WERI-Rb-1 (cell line): ENCODE data around the gene MDN1.
"Not testable (repeated sequence)": the region's sequence is repeated elsewhere in the genome, so short reads cannot be mapped to it uniquely, and the experiment has no call there.

Experiments used
- DNase-seq: peaks from one replicate; pipeline ENCODE4 v3.0.0-alpha.2; 2020
- H3K27ac ChIP-seq: fragments of 250-450 bp; sonication (Bioruptor Pico); 2 replicates; pipeline ENCODE4 v1.5.1; 2020; ENCODE audit warnings: mild to moderate bottlenecking, moderate library complexity
- H3K27me3 ChIP-seq: fragments of 250-450 bp; sonication (Bioruptor Pico); 2 replicates; pipeline ENCODE4 v1.5.1; 2021; ENCODE audit warnings: mild to moderate bottlenecking, low read depth, moderate library complexity; ENCODE audit not compliant: insufficient read depth, severe bottlenecking
- H3K36me3 ChIP-seq: fragments of 250-450 bp; sonication (Bioruptor Pico); 2 replicates; pipeline ENCODE4 v1.5.1; 2020; ENCODE audit warnings: mild to moderate bottlenecking, moderate library complexity
- H3K4me3 ChIP-seq: 2 replicates; pipeline ENCODE4 v1.5.1; 2011; ENCODE audit warnings: low read depth, mild to moderate bottlenecking, control low read depth, low read length
- H3K9me3 ChIP-seq: fragments of 250-450 bp; sonication (Bioruptor Pico); 2 replicates; pipeline ENCODE4 v1.5.1; 2021; ENCODE audit warnings: mild to moderate bottlenecking, moderate library complexity; ENCODE audit not compliant: severe bottlenecking
- TF ChIP-seq, protein P1 (sequence below): IDR thresholded peaks from 2 replicates; pipeline ENCODE4 v1.5.1; 2011; ENCODE audit warnings: low read depth, mild to moderate bottlenecking, control low read depth, inconsistent platforms, low read length

MDN1 gene

DNA sequence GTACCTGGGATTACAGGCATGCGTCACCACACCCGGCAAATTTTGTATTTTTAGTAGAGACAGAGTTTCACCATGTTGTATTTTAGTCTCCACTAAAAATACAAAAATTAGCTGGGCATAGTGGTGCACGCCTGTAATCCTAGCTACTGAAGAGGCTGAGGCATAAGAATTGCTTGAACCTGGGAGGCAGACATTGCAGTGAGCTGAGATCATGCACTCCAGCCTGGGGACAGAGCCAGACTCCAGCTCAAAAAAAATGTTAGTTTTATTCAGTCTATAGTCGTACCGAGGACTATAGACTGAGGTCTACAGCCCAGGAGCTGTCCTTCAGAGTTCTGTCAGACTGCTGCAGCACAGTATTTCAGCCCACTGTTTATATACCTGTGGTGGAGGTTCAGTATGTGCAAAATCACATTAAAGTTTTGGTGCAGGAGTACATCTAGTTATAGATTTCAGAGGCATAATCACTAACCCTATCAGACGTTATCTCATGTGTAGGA, 6.5 kb upstream of the MDN1 start:
- Histone ChIP-seq H3K36me3 (peaks cover 1% of the 10 kb centered on the region), H3K4me3 (no peak overlapping the region), H3K27me3 (no peaks in the 10 kb centered on the region), H3K9me3 (no peaks in the 10 kb centered on the region), H3K27ac (no peak overlapping the region)
- DNase-seq = no peak
- TF ChIP-seq, protein P1, sequence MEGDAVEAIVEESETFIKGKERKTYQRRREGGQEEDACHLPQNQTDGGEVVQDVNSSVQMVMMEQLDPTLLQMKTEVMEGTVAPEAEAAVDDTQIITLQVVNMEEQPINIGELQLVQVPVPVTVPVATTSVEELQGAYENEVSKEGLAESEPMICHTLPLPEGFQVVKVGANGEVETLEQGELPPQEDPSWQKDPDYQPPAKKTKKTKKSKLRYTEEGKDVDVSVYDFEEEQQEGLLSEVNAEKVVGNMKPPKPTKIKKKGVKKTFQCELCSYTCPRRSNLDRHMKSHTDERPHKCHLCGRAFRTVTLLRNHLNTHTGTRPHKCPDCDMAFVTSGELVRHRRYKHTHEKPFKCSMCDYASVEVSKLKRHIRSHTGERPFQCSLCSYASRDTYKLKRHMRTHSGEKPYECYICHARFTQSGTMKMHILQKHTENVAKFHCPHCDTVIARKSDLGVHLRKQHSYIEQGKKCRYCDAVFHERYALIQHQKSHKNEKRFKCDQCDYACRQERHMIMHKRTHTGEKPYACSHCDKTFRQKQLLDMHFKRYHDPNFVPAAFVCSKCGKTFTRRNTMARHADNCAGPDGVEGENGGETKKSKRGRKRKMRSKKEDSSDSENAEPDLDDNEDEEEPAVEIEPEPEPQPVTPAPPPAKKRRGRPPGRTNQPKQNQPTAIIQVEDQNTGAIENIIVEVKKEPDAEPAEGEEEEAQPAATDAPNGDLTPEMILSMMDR = no peak

DNA sequence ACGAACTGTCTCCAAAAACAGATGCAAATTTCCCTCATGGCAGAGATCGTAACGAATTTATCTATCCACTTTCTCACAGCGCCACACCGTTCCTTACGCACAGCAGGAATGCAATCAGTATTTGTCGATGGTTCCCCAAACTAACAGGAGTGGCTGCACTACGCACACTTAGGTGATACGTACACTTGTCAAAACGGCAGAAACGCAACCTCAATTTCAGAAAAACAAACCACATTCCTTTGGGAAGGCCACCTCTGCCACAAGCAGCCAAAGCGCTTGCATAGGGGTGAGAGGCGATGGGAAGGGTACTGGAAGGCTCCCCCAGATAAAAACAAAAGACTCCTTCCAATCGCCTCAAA, 638 bp downstream of the MDN1 start:
- peaks cover 7% of the 10 kb centered on the region; the same call in 1 of the 2 replicates for H3K36me3 ChIP-seq
- H3K4me3 ChIP-seq = peak overlapping the region; percentile 93
- H3K27me3 ChIP-seq = no peaks in the 10 kb centered on the region
- DNase-seq = no peak
- no peaks in the 10 kb centered on the region for H3K9me3 ChIP-seq
- peak overlapping the region; percentile 73 for H3K27ac ChIP-seq
- TF ChIP-seq, protein P1 = no peak

DNA sequence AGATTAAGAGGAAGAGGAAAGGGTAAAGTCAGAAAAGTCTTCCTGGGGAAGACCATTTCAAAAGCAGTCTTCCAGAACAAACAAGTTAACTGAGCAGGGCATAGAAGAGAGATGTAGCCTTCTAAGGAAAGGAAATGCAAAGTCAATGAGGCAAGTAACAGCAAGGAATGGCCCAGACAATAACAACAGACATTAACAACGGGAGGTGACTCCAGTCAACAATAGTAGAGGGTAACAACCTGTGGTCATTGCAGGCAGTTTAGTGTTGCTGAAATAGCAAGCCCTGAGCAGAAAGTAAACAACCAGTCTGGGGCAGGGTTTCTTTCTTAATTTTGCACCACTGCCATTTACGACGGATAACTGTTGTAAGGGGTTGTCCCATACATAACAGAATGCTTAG, 2.1 kb downstream of the MDN1 start:
- Histone ChIP-seq H3K36me3 (peaks cover 7% of the 10 kb centered on the region; the same call in 1 of the 2 replicates), H3K27me3 (no peaks in the 10 kb centered on the region), H3K4me3 (no peak overlapping the region), H3K27ac (no peak overlapping the region), H3K9me3 (no peaks in the 10 kb centered on the region)
- no peak for DNase-seq
- TF ChIP-seq, protein P1 = no peak

DNA sequence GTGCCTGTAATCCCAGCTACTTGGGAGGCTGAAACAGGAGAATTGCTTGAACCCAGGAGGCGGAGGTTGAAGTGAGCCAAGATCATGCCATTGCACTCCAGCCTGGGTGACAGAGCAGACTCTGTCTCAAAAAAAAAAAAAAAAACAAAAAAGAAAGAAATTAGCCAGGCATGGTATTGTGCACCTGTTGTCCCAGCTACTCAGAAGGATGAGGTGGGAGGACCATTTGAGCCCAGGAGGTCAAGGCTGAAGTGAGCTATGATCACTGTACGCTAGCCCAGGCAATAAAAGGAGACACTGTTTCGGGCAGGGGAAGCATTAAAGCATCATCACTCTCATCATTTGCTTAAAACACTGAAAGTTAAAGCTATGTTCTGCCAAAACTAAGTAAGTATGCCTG, 6.2 kb downstream of the MDN1 start:
- not testable (repeated sequence) for H3K27ac ChIP-seq, H3K36me3 ChIP-seq, H3K9me3 ChIP-seq, H3K27me3 ChIP-seq, H3K4me3 ChIP-seq, DNase-seq

DNA sequence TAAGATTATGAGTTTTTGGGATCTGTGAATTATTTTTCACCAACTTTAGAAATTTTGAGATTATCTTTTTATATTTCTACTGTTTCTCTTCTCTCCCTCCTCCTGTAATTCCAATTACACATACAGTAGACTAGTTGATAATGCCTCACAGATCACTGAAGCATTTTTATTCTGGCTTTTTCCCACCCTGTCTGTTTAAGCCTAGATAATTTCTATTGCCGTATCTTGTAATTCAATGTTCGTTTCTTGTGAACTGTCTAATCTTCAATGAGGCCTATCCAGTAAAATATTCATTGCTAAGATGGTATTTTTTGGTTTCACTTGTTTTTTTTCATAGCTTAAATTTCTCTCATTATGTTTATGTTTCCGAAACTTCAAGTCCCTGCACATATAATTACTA, 12.0 kb downstream of the MDN1 start:
- Histone ChIP-seq H3K36me3 (peaks cover 6% of the 10 kb centered on the region), H3K27me3 (no peaks in the 10 kb centered on the region), H3K27ac (no peak overlapping the region), H3K9me3 (no peaks in the 10 kb centered on the region), H3K4me3 (no peak overlapping the region)
- DNase-seq = no peak
- TF ChIP-seq, protein P1 = no peak

DNA sequence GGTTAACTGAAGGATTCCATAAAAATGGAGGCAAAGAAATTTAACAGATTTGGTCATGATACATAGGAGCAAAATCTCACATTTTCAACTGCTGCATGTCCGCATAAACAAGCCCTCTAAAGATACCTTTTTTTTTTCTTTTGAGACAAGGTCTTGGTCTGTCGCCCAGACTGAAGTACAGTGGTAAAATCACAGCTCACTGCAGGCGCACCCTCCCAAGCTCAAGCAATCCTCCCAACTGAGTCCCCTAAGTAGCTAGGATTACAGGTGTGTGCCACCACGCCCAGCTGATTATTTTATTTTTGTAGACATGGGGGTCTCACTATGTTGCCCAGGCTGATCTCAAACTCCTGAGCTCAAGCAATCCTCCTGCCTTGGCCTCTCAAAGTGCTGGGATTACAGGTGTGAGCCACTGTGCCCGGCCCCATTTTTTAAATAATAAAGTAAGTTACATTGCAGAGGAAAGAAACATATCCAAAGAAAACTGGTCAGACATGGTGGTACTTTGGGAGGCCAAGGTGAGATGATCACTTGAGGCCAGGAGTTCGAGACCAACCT, 13.7 kb downstream of the MDN1 start:
- Histone ChIP-seq H3K36me3 (peaks cover 16% of the 10 kb centered on the region), H3K27me3 (no peaks in the 10 kb centered on the region), H3K4me3 (no peak overlapping the region), H3K27ac (no peak overlapping the region), H3K9me3 (no peaks in the 10 kb centered on the region)
- TF ChIP-seq, protein P1 = no peak
- DNase-seq = no peak
